WTC11 (cell line): Measurements from ENCODE around the gene ST6GALNAC6.

ENCODE experiments used
- ATF6 ChIP-seq: sonication (generic); formaldehyde crosslinking; IDR thresholded peaks from 2 replicates; pipeline ENCODE4 v1.8.1; 2023; ENCODE audit warnings: mild to moderate bottlenecking, missing genetic modification reagents
- ETV6 ChIP-seq: sonication (generic); formaldehyde crosslinking; IDR thresholded peaks from 2 replicates; pipeline ENCODE4 v1.8.1; 2022; ENCODE audit warnings: mild to moderate bottlenecking, missing genetic modification reagents
- MLX ChIP-seq: sonication (generic); formaldehyde crosslinking; IDR thresholded peaks from 2 replicates; pipeline ENCODE4 v1.8.1; 2023; ENCODE audit warnings: mild to moderate bottlenecking, missing genetic modification reagents, moderate library complexity
- USF2 ChIP-seq: sonication (generic); formaldehyde crosslinking; IDR thresholded peaks from 2 replicates; pipeline ENCODE4 v1.8.1; 2023; ENCODE audit warnings: mild to moderate bottlenecking, missing genetic modification reagents, moderate library complexity

- TF ChIP-seq ATF6 (no peak), USF2 (CRISPR knock-in tag) (no peak), ETV6 (CRISPR knock-in tag) (no peak), MLX (CRISPR knock-in tag) (no peak)
Observed at GRCh38 chr9:127870887-127871286, 28.5 kb downstream of the ST6GALNAC6 start.
